Measurements from ENCODE around the gene U2SURP. TPM values are rescaled to one million over a fixed set of nuclear protein-coding genes. Genes with fewer than 3 reads are reported as not detected.
"Not testable (repeated sequence)": the region's sequence is repeated elsewhere in the genome, so short reads cannot be mapped to it uniquely, and the experiment has no call there.

The U2SURP gene
- total RNA-seq, 2 donors from 2014 or later = 142 to 183 TPM

GRCh38 chr3:143036557-143036956 lies 35.2 kb downstream of the U2SURP start:
- H3K27ac Mint-ChIP-seq = peak overlapping the region; percentile 4 to 13
- ATAC-seq = peak in 1 of 2 donors; percentile 20
- H3K36me3 Mint-ChIP-seq = peaks cover 0 to 16% of the 10 kb centered on the region in 2 donors
- no peaks in the 10 kb centered on the region for H3K9me3 Mint-ChIP-seq
- no peak for DNase-seq (ENCODE audit: low spot score in 2 of 2)

GRCh38 chr3:143037867-143038266 lies 36.5 kb downstream of the U2SURP start:
- DNase-seq (ENCODE audit: low spot score in 2 of 2) (no peak), ATAC-seq (no peak)
- Mint-ChIP-seq H3K27ac (peak overlapping the region in 1 of 2 donors; percentile 9), H3K36me3 (peaks cover 0 to 16% of the 10 kb centered on the region in 2 donors), H3K9me3 (no peaks in the 10 kb centered on the region)

- Mint-ChIP-seq H3K36me3 (peaks cover 2 to 21% of the 10 kb centered on the region in 2 donors), H3K27ac (no peak overlapping the region), H3K9me3 (no peaks in the 10 kb centered on the region)
- no peak for DNase-seq (ENCODE audit: low spot score in 2 of 2)
- no peak for ATAC-seq
Measured at GRCh38 chr3:143040261-143040879, 39.0 kb downstream of the U2SURP start.

- DNase-seq (ENCODE audit: low spot score in 2 of 2) = no peak
- Mint-ChIP-seq H3K9me3 (no peaks in the 10 kb centered on the region), H3K36me3 (peaks cover 4 to 23% of the 10 kb centered on the region in 2 donors), H3K27ac (no peak overlapping the region)
- ATAC-seq = no peak
Measured at GRCh38 chr3:143041903-143042302, 40.5 kb downstream of the U2SURP start.

- peaks cover 4 to 27% of the 10 kb centered on the region in 2 donors for H3K36me3 Mint-ChIP-seq
- DNase-seq (ENCODE audit: low spot score in 2 of 2) = no peak
- ATAC-seq = no peak
- no peaks in the 10 kb centered on the region for H3K9me3 Mint-ChIP-seq
- peak overlapping the region in 1 of 2 donors; percentile 7 for H3K27ac Mint-ChIP-seq
Measured at GRCh38 chr3:143045639-143046038, 44.3 kb downstream of the U2SURP start.

- not testable (repeated sequence) for H3K9me3 Mint-ChIP-seq; H3K27ac Mint-ChIP-seq; ATAC-seq; DNase-seq (ENCODE audit: low spot score in 2 of 2)
- H3K36me3 Mint-ChIP-seq = peaks cover 4 to 29% of the 10 kb centered on the region in 2 donors
Measured at GRCh38 chr3:143046075-143046474, 44.7 kb downstream of the U2SURP start.

- H3K27ac Mint-ChIP-seq = no peak overlapping the region
- ATAC-seq (no peak), DNase-seq (ENCODE audit: low spot score in 2 of 2) (no peak)
- peaks cover 7 to 51% of the 10 kb centered on the region in 2 donors for H3K36me3 Mint-ChIP-seq
- no peaks in the 10 kb centered on the region for H3K9me3 Mint-ChIP-seq
Measured at GRCh38 chr3:143054011-143054410, 52.6 kb downstream of the U2SURP start.

GRCh38 chr3:143056372-143056771 lies 55.0 kb downstream of the U2SURP start:
- ATAC-seq (no peak), DNase-seq (ENCODE audit: low spot score in 2 of 2) (no peak)
- H3K9me3 Mint-ChIP-seq = no peaks in the 10 kb centered on the region
- peaks cover 7 to 45% of the 10 kb centered on the region in 2 donors for H3K36me3 Mint-ChIP-seq
- H3K27ac Mint-ChIP-seq = no peak overlapping the region

- ATAC-seq = peak; percentile 96 to 98
- Mint-ChIP-seq H3K9me3 (no peaks in the 10 kb centered on the region), H3K27ac (peak overlapping the region in 1 of 2 donors; percentile 9), H3K36me3 (peaks cover 0 to 26% of the 10 kb centered on the region in 2 donors)
- DNase-seq (ENCODE audit: low spot score in 2 of 2) = no peak
Measured at GRCh38 chr3:143060906-143061305, 59.5 kb downstream of the U2SURP start.

GRCh38 chr3:143063018-143063417 lies 61.6 kb downstream of the U2SURP start:
- no peak for ATAC-seq
- H3K36me3 Mint-ChIP-seq = peaks cover 0 to 16% of the 10 kb centered on the region in 2 donors
- no peaks in the 10 kb centered on the region for H3K9me3 Mint-ChIP-seq
- DNase-seq (ENCODE audit: low spot score in 2 of 2) = no peak
- H3K27ac Mint-ChIP-seq = no peak overlapping the region

GRCh38 chr3:143064777-143065176 lies 63.4 kb downstream of the U2SURP start:
- Mint-ChIP-seq H3K36me3 (peaks cover 0 to 9% of the 10 kb centered on the region in 2 donors), H3K9me3 (no peaks in the 10 kb centered on the region), H3K27ac (no peak overlapping the region)
- DNase-seq (ENCODE audit: low spot score in 2 of 2) (no peak), ATAC-seq (no peak)

- Mint-ChIP-seq H3K9me3 (no peaks in the 10 kb centered on the region), H3K36me3 (peaks cover 0 to 9% of the 10 kb centered on the region in 2 donors), H3K27ac (no peak overlapping the region)
- no peak for ATAC-seq
- DNase-seq (ENCODE audit: low spot score in 2 of 2) = no peak
Measured at GRCh38 chr3:143065364-143065763, 64.0 kb downstream of the U2SURP start.

GRCh38 chr3:143066033-143066432 lies 64.7 kb downstream of the U2SURP start:
- ATAC-seq (no peak), DNase-seq (ENCODE audit: low spot score in 2 of 2) (no peak)
- Mint-ChIP-seq H3K9me3 (no peaks in the 10 kb centered on the region), H3K36me3 (peaks cover 0 to 9% of the 10 kb centered on the region in 2 donors), H3K27ac (no peak overlapping the region)

- ATAC-seq (no peak), DNase-seq (ENCODE audit: low spot score in 2 of 2) (no peak)
- H3K36me3 Mint-ChIP-seq = peaks cover 0 to 9% of the 10 kb centered on the region in 2 donors
- H3K9me3 Mint-ChIP-seq = no peaks in the 10 kb centered on the region
- no peak overlapping the region for H3K27ac Mint-ChIP-seq
Measured at GRCh38 chr3:143067201-143067600, 65.8 kb downstream of the U2SURP start.

- DNase-seq (ENCODE audit: low spot score in 2 of 2) = no peak
- ATAC-seq = no peak
- peaks cover 0 to under 1% of the 10 kb centered on the region in 2 donors for H3K36me3 Mint-ChIP-seq
- H3K27ac Mint-ChIP-seq = no peak overlapping the region
- no peaks in the 10 kb centered on the region for H3K9me3 Mint-ChIP-seq
Measured at GRCh38 chr3:143068059-143068458, 66.7 kb downstream of the U2SURP start.

- Mint-ChIP-seq H3K36me3 (no peaks in the 10 kb centered on the region), H3K9me3 (no peaks in the 10 kb centered on the region), H3K27ac (no peak overlapping the region)
- no peak for DNase-seq (ENCODE audit: low spot score in 2 of 2)
- no peak for ATAC-seq
Measured at GRCh38 chr3:143070977-143071551, 69.7 kb downstream of the U2SURP start.

GRCh38 chr3:143071776-143072175 lies 70.4 kb downstream of the U2SURP start:
- ATAC-seq = no peak
- H3K27ac Mint-ChIP-seq = no peak overlapping the region
- H3K36me3 Mint-ChIP-seq = no peaks in the 10 kb centered on the region
- no peak for DNase-seq (ENCODE audit: low spot score in 2 of 2)
- H3K9me3 Mint-ChIP-seq = no peaks in the 10 kb centered on the region
